NCI-H345 treated with DMSO at 0.1 percent for 48 hours (cell line): ENCODE data around the gene OSBPL5.

Experiments used
- DNase-seq: peaks from one replicate; lab custom pipeline; 2025; ENCODE audit not compliant: unreplicated experiment; lab: John Stamatoyannopoulos, UW

OSBPL5 gene

DNA sequence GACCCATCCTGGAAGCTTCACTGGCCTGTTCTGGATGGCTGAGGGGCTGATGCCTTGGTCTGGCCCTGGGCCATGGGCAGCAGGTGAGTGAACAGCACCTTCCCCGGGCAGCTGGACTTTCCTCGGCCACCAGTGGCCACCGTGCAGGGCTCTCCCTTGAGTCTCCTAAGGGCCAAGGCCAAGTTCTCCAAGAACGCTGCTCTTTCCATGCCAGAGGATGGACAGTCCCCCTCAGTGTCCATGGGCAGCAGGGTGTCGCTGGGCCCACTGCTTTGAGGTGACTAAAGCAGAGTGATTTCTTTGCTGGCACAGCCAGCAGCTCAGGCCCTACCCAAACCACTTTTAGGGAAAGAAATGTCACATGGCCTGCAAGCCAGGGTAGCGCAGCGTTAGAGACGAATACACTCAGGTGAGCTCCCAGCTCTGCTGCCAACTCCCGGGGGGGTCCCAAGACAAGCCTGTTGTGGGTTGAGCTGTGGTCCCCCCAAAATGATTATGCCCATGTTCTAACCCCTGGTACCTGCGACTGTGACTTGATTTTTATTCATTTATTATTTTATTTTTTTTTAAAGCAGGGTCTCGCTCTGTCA, 104.6 kb downstream of the OSBPL5 start:
- DNase-seq: no peak

DNA sequence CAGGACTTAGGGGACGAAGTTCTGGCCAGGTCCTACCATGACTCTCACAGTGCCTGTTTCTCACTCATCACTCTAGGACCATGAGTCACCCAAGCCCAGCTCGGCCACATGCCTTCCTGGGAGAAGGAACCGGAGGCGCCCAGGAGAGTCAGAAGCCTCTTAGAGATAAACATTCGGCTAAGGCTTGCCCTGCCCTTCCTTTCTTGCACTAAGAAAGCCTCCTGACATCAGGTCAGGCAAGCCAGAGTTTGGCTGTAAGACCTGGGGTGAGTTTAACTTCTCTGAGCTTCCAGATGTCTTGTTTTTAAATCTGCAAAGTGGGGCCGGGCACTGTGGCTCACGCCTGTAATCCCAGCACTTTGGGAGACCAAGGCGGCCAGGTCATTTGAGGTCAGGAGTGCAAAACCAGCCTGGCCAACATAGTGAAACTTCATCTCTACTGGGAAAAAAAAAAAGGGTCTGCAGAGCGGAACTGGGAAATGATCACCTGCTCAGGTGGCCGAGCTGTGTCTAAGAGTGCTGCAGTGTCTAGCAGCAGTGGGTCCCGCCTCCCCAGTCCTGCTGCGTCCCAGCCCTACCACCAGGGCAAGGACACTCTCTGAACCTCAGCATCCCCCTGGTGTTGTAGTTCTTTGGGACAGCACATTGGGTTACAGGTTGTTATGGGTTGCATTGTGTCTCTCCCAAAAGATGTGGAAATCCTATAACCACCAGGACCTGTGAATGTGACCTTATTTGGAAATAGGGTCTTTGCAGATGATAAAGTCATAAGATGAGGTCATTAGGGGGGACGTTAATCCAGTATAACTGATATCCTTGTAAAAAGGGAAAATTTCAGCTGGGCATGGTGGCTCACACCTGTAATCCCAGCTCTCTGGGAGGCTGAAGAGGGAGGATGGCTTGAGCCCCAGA, 106.1 kb downstream of the OSBPL5 start:
- DNase-seq: no peak

DNA sequence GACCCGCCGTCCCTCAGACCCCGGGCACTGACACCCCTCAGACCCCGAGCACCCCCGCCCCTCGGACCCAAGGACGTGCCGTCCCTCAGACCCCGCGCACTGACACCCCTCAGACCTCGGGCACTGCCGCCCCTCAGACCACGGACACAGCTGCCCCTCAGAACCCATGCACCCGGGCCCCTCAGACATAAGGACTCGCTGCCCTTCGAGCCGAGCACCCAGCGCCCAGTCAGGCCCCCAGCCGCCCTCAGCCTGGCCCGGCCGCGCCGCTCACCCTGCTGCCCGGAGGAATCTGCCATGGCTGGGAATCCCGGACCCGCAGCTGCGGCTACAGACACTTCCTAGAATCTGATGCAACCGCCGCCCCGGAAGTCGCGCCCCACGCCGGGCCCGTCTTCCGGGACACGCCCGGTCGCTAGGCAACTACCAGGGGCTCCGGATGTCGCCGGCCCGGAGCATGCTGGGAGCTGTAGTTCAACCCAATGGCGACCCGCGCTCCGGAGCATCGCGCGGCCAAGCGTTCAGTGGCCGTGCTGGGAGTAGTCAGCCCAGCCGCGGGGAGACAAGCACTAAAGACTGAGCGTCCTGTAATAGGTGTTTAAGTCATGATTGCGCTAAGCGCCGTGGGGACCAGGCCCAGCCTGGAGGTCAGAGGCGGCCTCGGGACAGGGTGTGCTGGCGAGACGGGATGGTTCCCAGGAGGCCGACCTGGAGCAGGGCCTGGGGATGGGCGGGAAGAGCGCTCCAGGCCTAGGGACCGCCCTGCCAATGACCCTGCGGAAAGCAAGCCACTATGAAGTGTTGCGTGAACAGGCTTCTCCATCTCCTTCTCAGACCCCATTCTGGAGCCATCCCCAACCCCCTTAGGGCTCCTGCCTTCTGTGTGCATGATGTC, 107.8 kb downstream of the OSBPL5 start, which contains the start of gene CARS1:
Gene CARS1, minus strand, starts transcription at position 355 of the 895 bp plus-strand sequence. Its CDS starts 56 bp downstream, at position 299.
- DNase-seq: peak; percentile 92

DNA sequence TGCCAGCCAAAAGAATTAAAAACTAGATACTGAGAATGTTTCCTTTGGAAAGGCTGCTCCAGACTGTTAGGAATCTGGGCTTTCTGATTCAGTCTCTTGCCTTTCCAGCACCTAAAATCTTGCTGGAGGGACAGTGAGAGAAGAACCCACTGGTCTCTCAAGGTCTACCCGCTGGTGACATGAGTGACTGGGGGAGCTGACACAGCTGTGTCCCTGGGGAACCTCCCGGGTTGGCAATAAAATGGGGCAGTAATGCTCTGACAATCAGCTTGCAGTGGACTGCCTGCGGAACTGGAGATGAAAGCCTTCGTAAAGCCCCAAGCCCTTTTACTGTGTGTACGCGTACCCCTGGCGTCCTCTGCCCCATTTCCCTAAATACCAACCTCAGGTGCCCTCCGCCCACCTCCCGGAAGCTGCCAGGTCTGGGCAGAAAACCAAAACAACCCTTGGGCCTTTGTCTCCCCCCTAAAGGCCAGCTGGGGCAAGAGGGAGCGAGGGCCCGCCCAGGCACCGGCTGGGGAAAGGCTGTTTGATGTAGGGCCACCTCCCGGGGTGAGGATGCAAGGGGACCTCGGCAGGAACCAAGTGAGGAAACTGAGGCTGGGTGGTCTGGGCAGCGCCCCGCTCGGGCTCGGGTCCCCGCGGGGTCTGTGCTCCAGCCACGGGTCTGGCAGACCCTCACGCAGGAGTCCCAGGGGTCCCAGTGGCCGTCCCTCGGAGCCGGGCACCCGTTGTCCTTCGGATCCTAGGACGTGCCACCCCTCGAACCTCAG, 108.6 kb downstream of the OSBPL5 start:
- no peak for DNase-seq

DNA sequence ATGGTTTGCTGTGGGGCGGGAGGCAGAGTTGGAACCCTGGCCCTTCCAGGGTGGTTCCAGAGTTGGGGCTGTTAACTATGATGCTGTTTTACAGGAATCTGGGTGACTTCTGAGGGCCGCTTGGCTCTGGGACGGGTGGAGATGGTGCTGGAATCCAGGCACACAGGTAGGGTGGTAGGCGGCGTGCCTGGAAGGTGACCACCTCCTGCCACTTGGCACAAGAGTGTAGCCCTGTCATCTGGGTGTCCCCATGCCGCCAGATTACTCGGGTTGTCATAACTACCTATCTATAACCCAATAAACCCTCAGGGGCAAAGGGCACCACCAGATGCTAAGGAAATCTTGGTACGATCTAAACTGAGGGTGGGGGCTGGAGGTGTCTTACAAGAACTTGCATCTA, 109.2 kb downstream of the OSBPL5 start:
- DNase-seq: no peak

DNA sequence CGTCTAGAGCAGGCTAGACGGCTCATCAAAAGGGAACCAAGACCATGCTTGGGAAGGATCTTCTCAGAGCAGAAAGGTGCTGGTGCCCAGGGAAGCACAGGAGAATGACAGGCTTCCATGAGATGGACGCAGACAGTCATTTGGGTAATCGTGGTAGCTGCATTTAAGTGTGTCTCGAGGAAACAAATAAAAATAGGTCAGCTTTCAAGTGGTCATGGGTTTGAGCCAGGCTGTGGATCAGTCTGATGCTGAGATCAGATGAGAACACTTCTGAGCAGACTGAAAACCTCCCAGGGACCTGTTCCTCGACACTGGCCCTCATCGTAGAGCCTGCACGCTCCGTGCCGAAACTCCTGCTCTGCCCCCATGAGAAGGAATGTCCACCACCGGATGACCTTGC, 112.5 kb downstream of the OSBPL5 start:
- no peak for DNase-seq

DNA sequence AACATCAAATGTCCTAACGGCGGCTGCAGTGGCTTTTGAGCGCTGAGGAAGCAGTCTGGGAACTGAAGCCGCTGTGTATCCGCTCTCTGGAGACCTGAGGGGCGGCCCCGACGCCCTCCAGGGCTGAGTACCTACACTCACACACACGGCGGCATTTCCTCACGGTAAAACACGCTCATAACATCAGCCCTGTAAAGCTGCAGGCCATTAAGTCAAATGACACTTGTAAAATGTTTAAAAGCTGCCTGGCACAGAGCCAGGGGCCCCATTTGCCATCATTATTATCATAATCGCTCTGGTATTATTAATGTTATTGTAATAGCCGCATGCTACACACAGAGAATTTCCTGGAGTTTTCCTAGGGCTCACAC, 113.0 kb downstream of the OSBPL5 start:
- no peak for DNase-seq

DNA sequence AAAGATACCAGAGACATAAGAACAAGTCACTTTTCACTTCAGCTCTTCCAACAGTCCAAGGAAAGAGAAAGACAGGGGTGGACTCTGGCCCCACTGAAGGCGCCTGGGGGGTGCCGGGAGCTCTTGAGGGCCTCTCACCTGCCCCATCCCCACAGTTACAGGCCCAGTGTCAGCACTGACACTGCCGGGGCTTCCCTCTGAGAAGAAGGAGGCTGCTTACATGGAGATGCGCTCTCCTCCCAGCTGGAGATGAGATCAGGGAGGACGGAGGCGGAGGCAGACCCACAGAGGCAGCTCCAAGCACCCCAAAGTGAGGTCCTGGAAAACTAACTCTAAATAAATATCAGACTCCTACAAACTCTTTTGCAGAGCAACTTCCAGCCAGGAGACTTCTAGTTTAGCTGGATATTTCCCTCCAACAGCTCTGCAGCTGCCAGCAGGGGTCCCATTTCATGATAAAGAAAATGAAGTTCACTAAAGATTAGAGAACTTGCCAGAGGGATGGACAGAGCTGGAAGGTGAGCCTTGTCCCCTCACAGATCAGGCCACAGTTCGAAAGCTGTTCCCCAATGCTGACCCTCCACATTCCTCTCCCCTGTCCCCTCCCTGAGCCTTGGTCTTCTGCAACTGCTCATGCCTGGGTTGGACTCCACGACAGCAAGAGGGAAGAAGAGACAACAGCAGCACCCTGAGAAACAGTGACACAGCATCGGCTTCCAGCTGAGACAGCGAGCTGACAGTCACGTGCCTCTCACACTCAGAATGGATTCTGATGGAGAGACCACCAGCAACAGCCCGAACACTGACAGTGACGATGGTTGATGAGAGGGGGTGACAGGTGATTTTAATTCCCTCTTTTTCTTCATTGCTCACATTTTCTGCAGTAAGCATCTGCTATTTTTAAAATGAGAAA, 113.7 kb downstream of the OSBPL5 start:
- DNase-seq: no peak

DNA sequence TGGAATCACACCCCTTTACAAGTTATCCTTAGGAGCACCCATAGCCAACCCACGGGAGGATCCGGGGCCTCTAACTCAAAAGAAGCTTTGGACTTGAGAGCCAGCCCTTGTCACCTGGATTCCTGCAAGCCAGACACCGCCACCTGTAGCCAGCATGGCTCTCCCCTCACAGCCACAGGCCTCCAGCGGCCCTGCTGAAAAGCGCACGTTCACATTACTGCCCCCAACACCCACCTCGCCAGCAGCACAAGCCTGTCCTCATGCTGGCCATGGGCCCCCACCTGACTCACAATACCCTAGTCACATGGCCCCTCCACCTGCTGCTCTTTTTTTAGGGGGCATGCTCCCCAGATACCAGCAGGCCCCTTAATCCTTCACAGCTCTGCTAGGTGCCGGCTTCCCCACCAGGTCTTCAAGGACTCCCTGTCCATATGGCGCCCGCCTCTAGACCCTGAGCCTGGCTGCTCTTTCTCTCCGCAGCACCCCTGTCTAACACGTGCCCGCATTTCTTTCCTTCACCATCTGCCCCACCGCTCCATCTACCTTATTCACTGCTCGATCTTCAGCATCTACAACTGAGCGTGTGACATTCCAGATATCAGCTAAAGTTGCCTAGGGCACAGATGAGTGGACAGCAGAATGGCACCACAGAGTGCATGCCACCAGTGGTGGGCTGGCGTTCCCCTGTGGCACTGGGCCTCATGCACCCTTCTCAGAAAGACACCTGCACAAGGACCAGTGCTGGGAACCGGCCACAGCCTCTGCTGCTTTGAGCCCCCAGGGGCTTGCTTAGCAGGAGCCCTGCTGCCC, 114.5 kb downstream of the OSBPL5 start:
- no peak for DNase-seq

DNA sequence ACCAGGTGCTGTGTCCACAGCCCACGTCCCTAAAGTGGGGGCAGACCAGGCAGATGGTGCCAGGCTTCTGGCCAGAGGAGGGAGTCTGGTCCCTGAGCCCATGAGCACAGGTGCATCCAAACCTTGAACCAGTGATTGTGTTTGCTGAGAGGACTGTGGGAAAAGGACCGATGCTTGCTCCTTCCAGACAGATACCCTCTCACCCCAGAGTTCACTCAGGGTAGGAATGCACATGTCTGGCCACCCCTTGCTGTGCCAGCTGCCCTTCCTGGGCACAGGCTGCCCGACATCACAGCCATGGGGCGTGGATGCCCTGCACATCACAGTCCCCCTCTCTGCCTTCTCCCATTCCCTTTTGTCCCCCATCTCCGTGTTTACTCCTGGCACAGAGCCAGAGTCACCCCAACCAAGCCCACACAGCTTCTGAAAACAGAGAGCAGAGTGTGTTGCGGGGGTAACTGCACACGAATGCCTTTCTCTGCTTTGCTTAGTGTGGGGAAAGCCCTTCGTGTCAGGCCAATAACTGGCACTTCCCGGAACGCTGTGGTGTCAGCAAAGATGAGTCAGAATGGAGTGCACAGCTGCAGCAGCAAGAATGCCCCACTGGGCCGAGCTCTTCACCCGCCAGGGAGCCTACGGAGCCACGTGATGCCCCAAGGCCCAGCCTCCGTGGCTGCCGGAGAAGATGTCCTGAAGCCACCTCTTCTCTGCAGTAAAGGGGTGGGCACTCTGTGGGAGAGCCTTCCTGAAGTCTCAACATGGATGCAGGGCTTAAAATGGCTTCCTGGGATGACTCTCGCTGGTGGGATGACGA, 115.5 kb downstream of the OSBPL5 start:
- DNase-seq: peak; percentile 82

DNA sequence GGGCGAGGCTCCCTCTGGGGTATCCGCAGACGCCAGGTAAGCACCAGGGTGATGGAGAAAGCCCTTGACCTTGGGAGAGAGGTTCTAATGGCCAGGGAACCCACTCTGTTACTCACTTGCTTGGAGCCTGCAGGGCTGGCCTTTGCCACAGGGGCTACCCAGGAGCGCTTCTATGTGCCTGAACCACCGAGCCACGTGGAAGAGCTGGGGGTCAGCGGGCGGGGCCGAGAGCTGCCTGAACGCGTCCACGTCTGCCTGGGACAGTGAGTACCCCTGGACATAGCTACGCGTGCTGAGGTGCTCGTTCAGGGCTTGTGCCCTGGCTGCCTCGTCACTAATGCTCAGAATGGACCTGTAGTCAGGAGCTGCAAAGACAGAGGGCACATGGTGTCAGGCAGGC, 117.5 kb downstream of the OSBPL5 start:
- no peak for DNase-seq

DNA sequence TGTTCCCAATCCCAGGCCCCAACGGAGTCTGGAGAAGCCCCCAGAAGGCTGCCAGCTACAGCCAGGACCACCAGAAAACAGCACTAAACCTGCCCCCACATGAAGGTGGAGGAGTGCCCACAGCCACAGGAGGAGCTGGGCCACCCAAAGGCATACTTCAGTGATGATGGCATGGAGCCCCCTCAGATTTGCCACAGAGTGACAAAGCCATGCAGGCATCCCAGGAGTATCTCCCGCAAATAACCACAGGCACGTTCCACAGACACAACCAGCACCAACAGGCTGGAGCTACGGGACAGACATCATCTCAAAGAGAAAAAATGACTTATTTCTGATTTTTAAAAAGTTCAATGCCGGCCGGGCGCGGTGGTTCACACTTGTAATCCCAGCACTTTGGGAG, 118.5 kb downstream of the OSBPL5 start:
- DNase-seq: no peak

DNA sequence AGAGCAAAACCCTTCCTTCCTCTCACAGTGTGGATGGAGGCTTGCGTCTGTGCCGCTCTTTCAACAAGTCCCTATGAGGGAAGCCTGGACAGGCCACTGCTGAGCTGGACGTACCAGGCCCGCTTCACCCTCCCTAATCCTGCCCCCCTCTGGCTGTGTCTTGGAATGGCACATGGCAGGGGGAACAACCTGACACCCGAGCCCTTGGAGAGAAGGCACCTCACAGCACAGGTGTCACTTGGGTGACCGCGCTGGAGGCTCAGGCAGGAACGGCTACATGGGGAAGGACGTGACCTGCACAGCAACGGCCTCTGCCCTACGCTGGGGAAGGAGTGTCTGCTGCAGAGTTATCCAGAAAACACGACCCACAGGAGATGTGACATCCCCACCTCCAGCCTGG, 118.9 kb downstream of the OSBPL5 start:
- DNase-seq: no peak

DNA sequence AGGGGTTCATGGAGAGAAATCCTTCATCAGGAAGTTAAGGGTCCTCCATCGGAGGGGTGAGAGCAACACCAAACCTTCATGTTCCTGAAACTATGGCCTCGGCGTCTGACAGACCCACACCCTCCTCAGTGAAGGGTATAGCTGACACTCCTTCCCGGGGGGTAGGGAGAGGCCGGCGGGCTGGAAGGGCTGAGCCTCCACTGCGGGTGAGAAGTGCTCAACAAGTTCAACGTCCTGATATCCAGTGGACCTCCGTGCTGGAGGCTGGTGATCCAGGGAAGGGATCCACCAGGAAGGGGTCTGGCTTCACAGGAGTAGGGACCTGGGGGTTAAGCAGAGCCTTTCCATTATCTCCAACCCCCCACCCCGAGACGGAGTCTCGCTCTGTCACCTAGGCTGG, 120.2 kb downstream of the OSBPL5 start:
- no peak for DNase-seq

DNA sequence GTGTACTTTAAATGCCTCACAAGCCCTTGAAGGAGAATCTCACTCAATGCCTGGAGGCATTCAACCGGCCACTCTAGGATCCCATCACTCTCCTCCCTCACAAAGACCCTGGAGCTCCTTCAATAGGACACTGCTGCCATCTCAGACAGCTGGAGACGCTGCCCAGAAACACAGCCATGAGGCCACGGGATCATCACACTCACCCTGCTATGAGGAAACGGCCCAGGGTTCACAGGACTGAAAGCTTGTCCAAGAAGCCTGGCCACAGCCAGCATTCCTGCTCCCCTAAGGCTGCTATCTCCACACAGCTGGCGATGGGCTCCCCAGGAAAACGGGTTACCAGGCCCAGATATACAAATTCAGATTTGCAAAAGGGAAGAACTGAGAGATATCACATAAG, 121.1 kb downstream of the OSBPL5 start:
- no peak for DNase-seq

DNA sequence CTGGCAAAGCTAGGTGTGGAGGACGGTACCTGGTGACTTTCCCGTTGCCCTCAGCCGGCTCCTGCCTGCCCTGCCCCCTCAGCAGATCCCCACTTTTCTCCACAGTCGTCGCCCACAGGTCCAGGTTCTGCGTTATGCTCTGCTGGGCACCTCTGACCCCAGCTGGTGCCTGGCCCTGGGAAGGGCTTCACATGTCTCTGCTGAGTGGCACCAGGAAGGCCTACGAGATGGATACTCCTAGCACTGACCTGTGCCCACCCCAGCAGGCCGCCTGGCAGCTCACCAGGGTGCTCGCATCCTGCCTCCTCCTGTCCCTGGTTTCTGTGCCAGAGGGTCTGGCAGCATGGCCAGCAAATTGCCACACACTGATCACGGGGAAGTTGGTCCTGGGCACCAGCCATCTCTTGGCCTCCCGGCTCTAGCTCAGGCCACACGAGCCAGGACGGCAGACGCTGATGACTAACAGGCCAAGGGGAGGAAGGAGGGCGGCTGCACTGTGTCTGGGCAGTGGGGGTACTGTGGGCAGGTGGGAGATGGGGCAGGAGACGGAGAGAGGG, 121.7 kb downstream of the OSBPL5 start:
- no peak for DNase-seq

DNA sequence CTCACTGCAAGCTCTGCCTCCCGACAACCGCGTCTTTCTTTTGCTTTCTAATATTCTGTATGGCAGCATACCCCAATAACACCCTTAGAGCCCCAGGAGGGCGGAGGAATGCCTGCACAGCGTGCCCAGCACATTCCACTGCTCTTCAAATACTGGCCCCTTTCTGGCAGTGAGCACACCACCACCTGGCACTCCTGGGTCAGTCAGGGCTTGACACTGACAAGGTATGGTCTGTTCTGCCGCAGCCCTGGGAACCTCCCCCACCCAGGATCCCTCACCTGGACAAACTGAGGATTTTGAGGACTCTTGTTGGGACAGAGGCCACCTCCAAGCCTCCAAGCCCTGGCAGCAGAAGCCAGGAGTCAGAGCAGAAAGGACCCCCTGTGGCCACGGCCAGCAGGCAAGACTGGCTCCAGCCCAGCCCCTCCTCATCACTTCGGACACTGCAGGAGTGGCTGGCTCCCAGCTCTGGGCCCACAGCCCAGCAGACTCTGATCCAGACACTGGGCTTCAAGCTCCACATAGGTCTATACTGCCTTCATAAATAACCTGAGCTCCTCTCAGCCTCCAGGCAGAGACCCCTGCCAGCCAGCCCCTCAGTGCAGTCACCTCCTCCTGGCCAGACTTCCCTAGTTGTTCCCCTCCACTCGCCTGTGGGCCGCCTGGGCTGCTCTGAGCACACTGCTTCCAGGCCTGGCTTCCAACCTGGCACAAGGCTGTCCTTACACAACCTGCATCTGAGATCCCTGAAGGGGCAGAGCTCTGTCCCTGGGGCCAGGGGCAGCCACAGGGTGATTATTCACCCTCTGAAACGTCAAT, 122.4 kb downstream of the OSBPL5 start:
- DNase-seq: no peak
